ENCODE data around the gene ZCCHC10.

ZCCHC10 gene

GRCh38 chr5:133051542-133052316, 25.4 kb upstream of the ZCCHC10 start, which contains the start of gene HSPA4:
Gene HSPA4, plus strand, starts transcription at chr5:133052013. Its CDS starts 238 bp downstream, at chr5:133052251.
- peak within 1 kb of the TSS; percentile 72 for H2AFZ ChIP-seq (ENCODE audit: low read length)
- DNase-seq = peak; percentile 99
- H3K79me2 ChIP-seq (ENCODE audit: low read length) = peaks cover 61% of the 10 kb centered on the region
- H3K36me3 ChIP-seq (replicated peaks; ENCODE audit: insufficient read depth, low read length) = no peaks in the 10 kb centered on the region
- peak within 1 kb of the TSS; percentile 93 for H3K4me2 ChIP-seq (ENCODE audit: low read depth, low read length)
- H3K9ac ChIP-seq (ENCODE audit: low read length) = peak within 1 kb of the TSS; percentile 99
- no peak for TF ChIP-seq EZH2 (optimal IDR thresholded peaks at IDR 0.05; ENCODE audit: low read depth, low read length)
- peaks cover 3% of the 10 kb centered on the region; the same call in 1 of the 2 replicates for H4K20me1 ChIP-seq (ENCODE audit: insufficient read depth, low read length)
- no peaks in the 10 kb centered on the region for H3K9me3 ChIP-seq (replicated peaks; ENCODE audit: insufficient read depth, low read length)
- no peaks in the 10 kb centered on the region for H3K9me2 ChIP-seq (replicated peaks; ENCODE audit: insufficient read depth, low read length)
- no peaks in the 10 kb centered on the region for H3K27me3 ChIP-seq (replicated peaks; ENCODE audit: insufficient read depth, low read length)
- H3K4me1 ChIP-seq (ENCODE audit: low read length) = peaks cover 21% of the 10 kb centered on the region
- H3K4me3 ChIP-seq (ENCODE audit: low read length) = peak within 1 kb of the TSS; percentile 99
- peak within 1 kb of the TSS; percentile 95 for H3K27ac ChIP-seq (ENCODE audit: low read length)
- peaks cover 20% of the 10 kb centered on the region for H3F3A ChIP-seq (ENCODE audit: insufficient read depth, low read length)

- DNase-seq = no peak
- H3K9ac ChIP-seq (ENCODE audit: low read length) = peak overlapping the region; percentile 99
- peaks cover 54% of the 10 kb centered on the region for H3K79me2 ChIP-seq (ENCODE audit: low read length)
- H3F3A ChIP-seq (ENCODE audit: insufficient read depth, low read length) = peaks cover 18% of the 10 kb centered on the region
- H2AFZ ChIP-seq (ENCODE audit: low read length) = peak overlapping the region; percentile 72
- no peaks in the 10 kb centered on the region for H3K27me3 ChIP-seq (replicated peaks; ENCODE audit: insufficient read depth, low read length)
- H3K4me3 ChIP-seq (ENCODE audit: low read length) = peak overlapping the region; percentile 99
- peaks cover 16% of the 10 kb centered on the region for H3K4me1 ChIP-seq (ENCODE audit: low read length)
- peak overlapping the region; percentile 95 for H3K27ac ChIP-seq (ENCODE audit: low read length)
- peak overlapping the region; percentile 81 for H3K4me2 ChIP-seq (ENCODE audit: low read depth, low read length)
- peaks cover 2% of the 10 kb centered on the region; the same call in 1 of the 2 replicates for H4K20me1 ChIP-seq (ENCODE audit: insufficient read depth, low read length)
- H3K9me2 ChIP-seq (replicated peaks; ENCODE audit: insufficient read depth, low read length) = no peaks in the 10 kb centered on the region
- no peaks in the 10 kb centered on the region for H3K36me3 ChIP-seq (replicated peaks; ENCODE audit: insufficient read depth, low read length)
- TF ChIP-seq EZH2 (optimal IDR thresholded peaks at IDR 0.05; ENCODE audit: low read depth, low read length) = no peak
- TF ChIP-seq CTCF (IDR thresholded peaks at IDR 0.05; ENCODE audit: low read length) = no peak
- no peak for TF ChIP-seq EZH2phosphoT487 (IDR thresholded peaks at IDR 0.05; ENCODE audit: low read length)
- H3K9me3 ChIP-seq (replicated peaks; ENCODE audit: insufficient read depth, low read length) = no peaks in the 10 kb centered on the region
Measured at GRCh38 chr5:133051061-133051541, 24.8 kb upstream of the ZCCHC10 start.

- no peak for TF ChIP-seq EZH2phosphoT487 (IDR thresholded peaks at IDR 0.05; ENCODE audit: low read length)
- no peak for TF ChIP-seq EZH2 (optimal IDR thresholded peaks at IDR 0.05; ENCODE audit: low read depth, low read length)
- no peak for TF ChIP-seq CTCF (IDR thresholded peaks at IDR 0.05; ENCODE audit: low read length)
- Histone ChIP-seq H3K79me2 (ENCODE audit: low read length) (peaks cover 49% of the 10 kb centered on the region), H3K27me3 (replicated peaks; ENCODE audit: insufficient read depth, low read length) (no peaks in the 10 kb centered on the region), H4K20me1 (ENCODE audit: insufficient read depth, low read length) (no peaks in the 10 kb centered on the region), H3K9me2 (replicated peaks; ENCODE audit: insufficient read depth, low read length) (no peaks in the 10 kb centered on the region), H3K9me3 (replicated peaks; ENCODE audit: insufficient read depth, low read length) (no peaks in the 10 kb centered on the region), H3K9ac (ENCODE audit: low read length) (peak overlapping the region; percentile 99), H3K4me2 (ENCODE audit: low read depth, low read length) (peak overlapping the region; percentile 81), H2AFZ (ENCODE audit: low read length) (0 out of 2 replicates have a peak overlapping the region, but pooled peaks have one; percentile 72), H3K27ac (ENCODE audit: low read length) (peak overlapping the region; percentile 95; the same call in 1 of the 2 replicates), H3F3A (ENCODE audit: insufficient read depth, low read length) (peaks cover 18% of the 10 kb centered on the region), H3K4me3 (ENCODE audit: low read length) (peak overlapping the region; percentile 99), H3K4me1 (ENCODE audit: low read length) (peaks cover 14% of the 10 kb centered on the region), H3K36me3 (replicated peaks; ENCODE audit: insufficient read depth, low read length) (no peaks in the 10 kb centered on the region)
- DNase-seq = no peak
Measured at GRCh38 chr5:133050521-133050920, 24.2 kb upstream of the ZCCHC10 start.

- Histone ChIP-seq H3K36me3 (replicated peaks; ENCODE audit: insufficient read depth, low read length) (no peaks in the 10 kb centered on the region), H2AFZ (ENCODE audit: low read length) (no peak overlapping the region), H3K27me3 (replicated peaks; ENCODE audit: insufficient read depth, low read length) (no peaks in the 10 kb centered on the region), H3K9me3 (replicated peaks; ENCODE audit: insufficient read depth, low read length) (no peaks in the 10 kb centered on the region), H3F3A (ENCODE audit: insufficient read depth, low read length) (peaks cover 18% of the 10 kb centered on the region), H3K4me3 (ENCODE audit: low read length) (no peak overlapping the region), H3K79me2 (ENCODE audit: low read length) (peaks cover 40% of the 10 kb centered on the region), H3K4me1 (ENCODE audit: low read length) (peaks cover 14% of the 10 kb centered on the region), H4K20me1 (ENCODE audit: insufficient read depth, low read length) (no peaks in the 10 kb centered on the region), H3K4me2 (ENCODE audit: low read depth, low read length) (no peak overlapping the region), H3K27ac (ENCODE audit: low read length) (no peak overlapping the region), H3K9ac (ENCODE audit: low read length) (no peak overlapping the region), H3K9me2 (replicated peaks; ENCODE audit: insufficient read depth, low read length) (no peaks in the 10 kb centered on the region)
- TF ChIP-seq EZH2phosphoT487 (IDR thresholded peaks at IDR 0.05; ENCODE audit: low read length) = no peak
- TF ChIP-seq EZH2 (optimal IDR thresholded peaks at IDR 0.05; ENCODE audit: low read depth, low read length) = no peak
- no peak for TF ChIP-seq CTCF (IDR thresholded peaks at IDR 0.05; ENCODE audit: low read length)
- DNase-seq = no peak
Measured at GRCh38 chr5:133049726-133050048, 23.3 kb upstream of the ZCCHC10 start.

Measured in MM.1S (cell line).